Kasumi-1 (cell line): Measurements from ENCODE around the gene TSC1.
"Not testable (repeated sequence)": the region's sequence is repeated elsewhere in the genome, so short reads cannot be mapped to it uniquely, and the experiment has no call there.

Experiments used
- DNase-seq, 2 experiments: peaks; one replicate each; lab custom pipeline; 2025; lab: John Stamatoyannopoulos, UW

Gene TSC1

DNA sequence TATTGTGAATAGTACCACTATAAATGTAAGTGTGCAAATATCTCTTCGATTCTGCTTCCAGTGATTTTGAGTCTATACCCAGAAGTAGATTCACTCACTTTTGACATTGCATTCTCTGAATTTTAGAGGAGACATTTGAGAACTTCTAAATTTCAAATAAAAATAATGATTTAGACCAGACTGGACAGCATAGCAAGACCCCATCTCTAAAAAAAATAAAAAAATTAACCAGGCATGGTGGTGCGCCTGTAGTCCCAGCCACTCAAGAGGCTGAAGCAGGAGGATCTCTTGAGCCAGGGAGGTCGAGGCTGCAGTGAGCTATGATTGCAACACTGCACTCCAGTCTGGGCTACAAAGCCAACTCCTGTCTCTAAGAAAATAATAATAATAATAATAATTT lies 32.2 kb upstream of the TSC1 start:
- DNase-seq, result no peak

DNA sequence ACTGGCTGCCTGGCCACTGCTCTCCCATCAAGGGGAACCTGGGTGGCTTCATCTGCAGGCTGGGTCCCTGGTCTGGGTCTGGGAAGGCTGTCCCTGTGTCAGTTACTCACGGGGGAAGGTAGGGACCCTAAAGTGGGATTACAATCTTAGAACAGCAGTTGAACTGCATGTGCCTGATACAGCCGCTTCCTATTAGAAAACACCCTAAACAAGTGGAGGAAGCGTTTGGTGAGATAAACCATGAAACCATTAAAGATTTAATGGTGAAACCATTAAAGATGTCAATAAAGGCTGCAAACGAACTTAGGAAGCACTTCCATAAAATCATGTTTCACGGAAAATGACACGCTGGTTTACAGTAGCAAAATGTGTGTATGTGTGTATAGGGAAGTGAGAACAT lies 31.5 kb upstream of the TSC1 start:
- DNase-seq, result no peak

DNA sequence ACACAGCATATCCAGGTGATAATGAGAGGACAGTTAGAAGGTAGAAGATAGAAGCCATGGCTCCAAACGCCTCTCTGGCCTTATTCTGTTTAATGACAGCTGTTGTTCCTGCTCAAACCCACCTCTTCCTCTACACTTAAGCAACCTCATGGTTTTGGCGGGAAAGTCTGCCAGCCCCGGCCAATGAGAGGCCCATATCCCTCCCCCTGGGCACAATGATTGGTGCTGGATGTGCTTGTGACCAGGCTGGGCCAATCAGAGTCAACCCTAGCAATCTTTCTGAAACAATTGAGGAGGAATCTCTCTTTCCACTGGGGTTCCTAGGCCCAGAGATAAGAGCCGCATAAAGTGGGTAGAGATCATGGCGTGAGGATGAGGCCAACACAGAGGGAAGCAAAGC lies 29.3 kb upstream of the TSC1 start:
- DNase-seq, result peak in 1 of 2 experiments; percentile 9

DNA sequence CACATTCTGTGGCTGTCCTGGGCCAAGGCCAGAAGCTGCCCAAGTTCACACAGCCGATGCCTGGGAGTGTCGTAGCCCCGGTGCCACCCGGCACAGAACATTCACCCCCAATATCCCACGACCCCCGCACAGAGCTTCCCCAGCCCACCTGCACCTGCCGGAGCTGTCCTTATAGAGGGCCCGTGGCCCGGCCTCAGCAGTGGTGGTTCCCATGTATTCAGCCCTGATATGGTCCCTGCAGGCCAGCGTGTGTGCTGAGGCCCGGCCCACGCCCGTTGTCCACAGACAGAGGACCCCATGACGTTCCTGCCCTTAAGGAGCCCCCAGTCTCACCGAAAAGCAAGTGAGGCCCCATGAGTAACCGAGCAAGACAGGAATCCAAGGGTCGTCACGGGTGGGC lies 28.8 kb upstream of the TSC1 start:
- DNase-seq, result no peak

DNA sequence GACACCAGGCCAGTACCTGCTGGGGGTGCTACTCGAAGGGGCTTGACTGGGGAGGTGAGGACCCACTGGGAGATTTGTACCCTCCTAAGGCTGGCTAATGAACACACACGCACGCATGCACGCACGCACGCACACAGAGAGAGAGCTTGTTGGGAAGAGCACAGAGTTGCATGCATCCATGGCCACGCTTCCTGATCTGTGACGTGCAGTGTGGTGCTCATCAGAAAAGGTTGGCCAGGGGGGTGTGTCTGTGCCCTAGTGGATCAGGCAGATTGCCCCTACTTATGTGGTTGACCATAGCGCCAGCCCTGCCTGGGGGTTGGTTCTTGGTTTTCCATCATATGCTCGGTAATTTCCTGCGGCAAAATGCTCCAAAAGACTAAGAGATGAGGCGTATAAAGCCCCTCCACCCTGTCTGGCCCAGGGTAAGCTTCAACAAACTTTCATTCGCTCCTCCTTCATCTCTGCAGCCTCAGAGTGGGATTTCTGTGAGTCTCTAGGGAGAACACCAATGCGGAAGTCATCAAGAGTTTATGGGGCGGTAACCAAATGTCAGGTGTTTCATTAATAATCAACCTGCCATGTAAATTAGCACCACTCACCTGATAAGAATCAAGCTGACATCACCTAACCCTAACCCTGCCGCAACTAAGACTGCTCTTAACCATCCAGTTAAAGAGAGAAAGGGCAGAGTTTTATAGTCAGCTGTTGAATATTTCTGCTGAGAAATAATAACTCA lies 26.1 kb upstream of the TSC1 start:
- DNase-seq, result no peak

DNA sequence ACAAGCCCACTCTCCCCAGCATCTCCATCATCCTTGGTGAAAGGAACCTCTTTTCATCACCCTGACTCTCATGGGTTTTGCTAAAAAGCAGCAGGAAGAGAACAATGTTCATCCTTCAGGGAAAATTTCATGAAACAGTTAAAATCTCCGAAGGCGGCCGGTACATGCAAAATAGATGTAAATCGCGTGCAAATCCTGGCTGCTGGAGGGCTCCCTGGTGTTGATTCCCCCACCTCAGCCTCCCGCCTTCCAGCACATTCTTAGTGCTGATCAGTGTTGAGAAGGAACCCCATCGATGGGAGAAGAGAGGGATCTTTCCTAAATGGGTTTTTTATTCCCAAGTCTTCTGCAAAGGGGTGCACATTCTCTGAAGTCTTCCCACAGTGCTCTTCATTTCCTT lies 25.4 kb upstream of the TSC1 start:
- DNase-seq, result no peak

DNA sequence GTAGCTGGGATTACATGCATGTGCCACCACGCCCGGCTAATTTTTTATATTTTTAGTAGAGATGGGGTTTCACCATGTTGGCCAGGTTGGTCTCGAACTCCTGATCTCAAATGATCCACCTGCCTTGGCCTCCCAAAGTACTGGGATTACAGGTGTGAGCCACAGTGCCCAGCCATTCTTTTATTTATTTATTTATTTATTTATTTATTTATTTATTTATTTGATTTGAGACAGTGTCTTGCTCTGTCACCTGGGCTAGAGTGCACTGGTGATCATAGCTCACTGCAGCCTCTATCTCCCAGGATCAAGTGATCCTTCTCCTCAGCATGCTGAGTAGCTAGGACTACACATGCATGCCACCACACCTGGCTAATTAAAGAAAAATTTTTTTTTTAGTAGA lies 23.5 kb upstream of the TSC1 start:
- DNase-seq, result not testable (repeated sequence)

DNA sequence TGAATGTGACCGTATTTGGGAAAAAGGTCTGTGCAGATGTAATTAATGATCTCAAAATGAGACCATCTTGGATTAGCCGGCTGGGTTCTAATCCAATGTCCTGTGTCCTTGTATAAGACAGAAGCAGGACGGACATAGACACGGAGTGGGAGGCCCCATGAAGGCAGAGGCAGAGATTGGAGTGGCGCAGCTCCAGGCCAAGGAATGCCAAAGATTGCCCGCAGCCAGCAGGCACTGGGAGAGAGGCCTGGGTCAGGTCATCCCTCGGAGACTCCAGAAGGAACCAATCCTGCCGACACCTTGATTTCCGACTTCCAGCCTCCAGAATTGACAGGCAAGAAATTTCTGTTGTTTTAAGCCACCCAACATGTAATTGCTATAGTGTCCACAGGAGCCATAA lies 21.1 kb upstream of the TSC1 start:
- DNase-seq, result no peak

DNA sequence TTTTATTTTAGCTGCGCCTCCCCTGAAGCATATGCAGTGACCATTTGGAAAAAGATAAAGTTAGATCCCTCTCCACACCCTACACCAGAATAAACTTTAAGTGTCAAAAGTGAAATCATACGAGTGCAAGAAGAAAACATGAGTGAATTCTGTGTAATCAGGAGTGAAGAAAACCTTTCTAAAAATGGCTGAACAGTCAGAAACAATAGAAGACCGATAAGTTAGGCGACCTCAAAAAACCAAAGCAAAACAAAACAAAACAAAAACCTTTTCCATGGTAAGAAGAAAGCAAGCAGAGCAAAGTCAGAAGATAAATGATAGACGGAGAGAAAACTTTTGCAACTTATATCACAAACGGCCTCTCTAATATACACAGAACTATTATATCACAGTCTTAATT lies 16.6 kb upstream of the TSC1 start:
- DNase-seq, result no peak

DNA sequence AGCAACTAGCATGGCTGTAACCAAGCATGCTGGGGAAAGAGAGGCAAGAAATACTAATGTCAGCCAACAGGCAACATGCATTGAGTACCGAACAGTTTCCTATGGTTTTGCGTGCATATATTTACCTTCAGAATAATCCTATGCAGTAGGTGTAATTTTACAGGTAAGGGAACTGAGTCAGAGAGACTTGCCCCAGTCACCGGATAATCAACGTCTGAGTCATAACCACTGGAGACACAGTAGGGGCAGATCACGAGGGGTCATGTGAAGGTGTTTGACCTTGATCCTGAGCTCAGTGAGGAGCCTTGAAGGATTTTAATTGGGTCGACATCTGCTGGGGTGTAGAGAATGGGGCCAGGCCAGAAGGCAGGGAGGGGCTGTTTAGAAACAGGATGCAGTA lies 13.4 kb upstream of the TSC1 start:
- no peak for DNase-seq

DNA sequence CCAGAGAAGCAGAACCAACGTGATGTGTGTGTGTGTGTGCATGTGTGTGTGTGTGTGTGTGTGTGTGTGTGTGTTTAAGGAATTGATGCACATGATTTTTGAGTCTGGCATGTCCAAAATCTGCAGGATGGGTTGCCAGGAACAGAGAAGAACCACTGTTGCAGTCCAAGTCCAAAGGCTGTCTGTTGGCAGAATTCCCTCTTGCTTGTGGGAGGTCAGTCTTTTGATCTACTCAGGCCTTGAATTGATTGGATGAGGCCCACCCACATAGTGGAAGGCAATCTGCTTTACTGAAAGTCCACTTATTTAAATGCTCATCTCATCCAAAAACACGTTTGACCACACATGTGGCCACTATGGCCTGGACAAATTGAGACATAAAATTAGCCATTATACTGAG lies 11.4 kb upstream of the TSC1 start:
- DNase-seq, result no peak

DNA sequence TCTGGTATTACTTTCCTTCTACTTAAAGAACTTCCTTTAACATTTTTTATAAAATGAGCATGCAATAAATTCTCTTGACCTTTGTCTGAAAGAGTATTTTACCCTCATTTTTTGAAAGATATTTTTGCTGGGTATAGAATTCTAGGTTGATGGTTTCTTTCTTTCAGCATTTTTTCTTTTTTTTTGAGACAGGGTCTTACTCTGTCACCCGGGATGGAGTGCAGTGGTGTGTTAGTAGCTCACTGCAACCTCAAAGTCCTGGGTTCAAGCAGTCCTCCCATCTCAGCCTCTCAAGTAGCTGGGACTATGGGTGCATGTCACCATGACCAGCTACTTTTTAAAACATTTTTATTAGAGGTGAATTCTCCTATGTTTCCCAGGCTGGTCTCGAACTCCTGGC lies 10.7 kb upstream of the TSC1 start:
- DNase-seq, result no peak

DNA sequence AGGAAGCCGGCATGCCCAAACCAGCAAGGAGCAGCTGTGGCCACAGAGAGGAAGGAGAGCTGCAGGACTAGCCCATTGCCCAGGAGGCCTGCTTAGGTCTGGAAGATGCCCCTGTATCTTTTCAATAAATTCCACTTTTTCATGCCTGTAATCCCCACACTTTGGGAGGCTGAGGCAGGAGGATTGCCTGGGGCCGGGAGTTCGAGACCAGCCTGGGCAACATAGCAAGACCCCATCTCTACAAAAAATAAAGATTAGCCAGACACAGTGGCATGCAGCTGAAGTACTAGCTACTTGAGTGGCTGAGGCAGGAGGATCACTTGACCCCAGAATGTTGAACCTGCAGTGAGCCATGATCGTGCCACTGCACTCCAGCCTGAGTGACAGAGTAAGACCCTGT lies 5.3 kb upstream of the TSC1 start:
- DNase-seq, result no peak

DNA sequence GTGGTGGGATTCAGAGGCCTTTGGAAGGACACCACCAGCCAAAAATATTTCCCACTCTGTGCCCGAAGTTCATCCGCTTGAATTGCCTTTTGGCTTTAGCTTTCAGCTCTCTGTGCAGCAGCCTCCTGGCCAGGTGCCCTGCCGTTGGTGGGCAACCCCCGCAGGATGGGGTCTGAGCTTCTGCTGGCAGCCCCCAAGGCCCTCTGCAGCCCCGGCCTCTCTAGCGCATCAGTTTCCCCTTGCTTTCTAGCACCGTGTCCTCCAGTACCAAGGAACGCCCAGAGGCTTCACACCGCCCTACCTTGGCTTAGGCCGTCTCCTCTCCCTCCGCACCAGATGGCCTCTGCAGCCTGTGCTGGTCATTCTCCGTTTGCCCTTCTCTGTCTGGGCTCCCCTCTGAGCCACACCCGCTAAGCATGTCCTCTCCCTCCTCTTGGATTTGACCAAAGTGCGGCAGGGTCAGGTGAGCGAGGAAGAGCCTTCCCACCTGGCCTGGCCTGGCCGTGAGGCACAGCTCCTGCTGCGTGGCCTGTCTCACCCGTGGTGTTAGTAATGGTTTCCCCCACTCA lies 4.2 kb upstream of the TSC1 start:
- no peak for DNase-seq

DNA sequence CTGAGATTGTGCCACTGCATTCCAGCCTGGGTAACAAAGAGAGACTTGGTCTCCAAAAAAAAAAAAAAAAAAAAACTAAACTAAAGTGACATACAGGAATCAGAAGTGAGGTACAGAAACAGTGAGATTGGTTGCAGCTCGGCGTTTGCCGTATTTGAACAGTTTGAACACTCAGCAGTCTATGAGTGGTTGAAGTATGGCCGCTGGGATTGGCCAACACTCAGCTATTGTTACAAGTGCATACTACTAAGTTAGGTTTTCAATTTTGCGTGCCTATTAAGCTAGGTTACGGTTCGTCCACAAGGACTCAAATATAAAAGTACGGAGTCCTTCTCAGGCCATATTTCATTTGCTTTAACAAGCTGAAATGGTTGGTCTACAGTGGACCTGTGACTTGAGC lies 3.3 kb upstream of the TSC1 start:
- no peak for DNase-seq

DNA sequence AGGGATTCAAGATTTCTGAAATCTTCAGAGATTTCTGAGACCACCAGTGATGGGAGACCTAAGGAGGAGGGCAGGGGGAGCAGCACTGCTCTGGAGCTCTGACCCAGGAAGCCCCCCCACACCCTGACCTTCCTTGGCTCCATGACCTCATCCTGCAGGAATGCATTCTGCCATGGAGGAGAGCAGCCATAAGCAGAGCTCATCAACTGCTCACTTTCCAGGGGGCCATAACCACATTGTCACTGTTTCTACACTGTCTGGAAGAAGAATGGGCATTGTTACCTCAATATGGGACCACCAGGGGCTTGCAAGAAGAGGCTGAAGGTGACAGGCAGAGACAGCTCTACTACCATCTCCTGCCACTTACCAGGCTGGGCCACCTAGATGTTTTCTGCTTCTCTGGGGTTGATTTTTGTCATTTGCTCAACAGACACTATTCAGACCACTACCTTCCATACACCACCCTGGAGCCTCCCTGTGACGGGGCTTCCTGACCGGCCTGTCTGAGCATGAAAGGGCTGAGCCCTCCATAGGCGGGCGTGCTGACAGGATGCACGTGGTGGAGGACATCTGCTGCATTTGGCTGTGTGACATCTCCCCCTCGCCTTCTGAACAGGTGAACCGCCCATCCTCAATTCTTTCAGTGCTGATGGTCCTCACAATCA lies 2.3 kb upstream of the TSC1 start:
- DNase-seq, result no peak

DNA sequence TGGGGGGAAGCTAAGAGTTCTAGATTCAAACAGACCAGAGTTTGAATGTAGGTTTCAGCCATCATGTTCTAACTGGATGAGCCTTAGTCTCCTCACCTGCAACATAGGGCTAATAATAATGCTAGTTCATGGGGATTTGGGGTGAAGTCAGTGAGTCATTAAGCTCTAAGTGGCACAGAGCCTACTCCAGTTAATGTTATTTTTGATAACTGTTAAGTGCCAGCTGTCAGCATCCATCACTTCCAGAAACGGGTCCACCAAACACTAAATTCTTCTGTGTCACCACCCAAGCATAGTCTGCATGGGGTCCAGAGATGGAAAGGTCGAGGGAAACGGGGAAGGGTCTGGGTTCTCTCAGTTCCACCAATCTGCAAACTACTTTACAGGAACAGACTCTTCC lies 1.8 kb upstream of the TSC1 start:
- no peak for DNase-seq

DNA sequence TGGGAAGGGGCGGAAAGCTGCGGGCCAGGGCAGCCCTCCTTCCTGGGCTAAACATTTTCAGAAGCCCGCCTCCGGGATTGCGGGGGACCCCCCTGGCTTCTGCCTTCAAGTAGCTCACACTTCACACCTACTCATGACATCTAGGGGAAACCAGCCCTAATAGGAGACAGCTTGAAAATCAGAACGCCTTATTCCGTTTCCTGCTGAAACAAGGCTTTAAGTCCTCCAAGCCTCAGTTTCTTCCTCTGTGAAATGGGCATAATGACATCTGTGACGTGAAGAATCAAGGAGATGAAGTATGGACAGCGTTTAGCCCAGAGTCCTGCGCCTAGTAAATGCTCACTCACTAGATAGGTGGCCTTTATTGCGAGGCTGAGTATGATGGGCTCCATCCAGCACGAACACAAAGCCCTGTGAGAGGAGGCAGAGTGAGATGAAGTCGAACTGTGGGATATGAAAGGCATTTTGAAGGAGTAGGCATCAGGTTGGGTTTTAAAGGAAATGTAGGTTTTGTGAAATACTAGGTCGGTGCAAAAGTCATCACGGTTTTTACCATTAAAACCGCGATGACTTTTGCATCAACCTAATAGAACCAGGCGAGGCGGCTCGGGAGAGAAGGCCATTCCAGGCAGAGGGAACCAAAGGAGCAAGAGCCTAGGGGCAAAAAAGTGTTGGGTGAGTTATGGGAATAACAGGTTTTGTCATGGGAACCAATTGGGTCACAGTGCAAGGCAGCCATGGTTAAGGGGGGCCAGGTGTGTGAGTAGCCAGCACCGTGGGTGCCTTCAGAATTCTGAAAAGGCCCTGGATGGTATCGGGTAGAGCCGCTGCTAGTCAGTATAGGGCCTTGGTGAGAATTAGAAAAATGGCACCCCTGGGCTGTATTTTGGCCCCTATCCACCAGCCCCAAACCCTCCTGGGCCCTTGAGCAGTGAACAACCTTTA lies 1.0 kb upstream of the TSC1 start:
- no peak for DNase-seq

DNA sequence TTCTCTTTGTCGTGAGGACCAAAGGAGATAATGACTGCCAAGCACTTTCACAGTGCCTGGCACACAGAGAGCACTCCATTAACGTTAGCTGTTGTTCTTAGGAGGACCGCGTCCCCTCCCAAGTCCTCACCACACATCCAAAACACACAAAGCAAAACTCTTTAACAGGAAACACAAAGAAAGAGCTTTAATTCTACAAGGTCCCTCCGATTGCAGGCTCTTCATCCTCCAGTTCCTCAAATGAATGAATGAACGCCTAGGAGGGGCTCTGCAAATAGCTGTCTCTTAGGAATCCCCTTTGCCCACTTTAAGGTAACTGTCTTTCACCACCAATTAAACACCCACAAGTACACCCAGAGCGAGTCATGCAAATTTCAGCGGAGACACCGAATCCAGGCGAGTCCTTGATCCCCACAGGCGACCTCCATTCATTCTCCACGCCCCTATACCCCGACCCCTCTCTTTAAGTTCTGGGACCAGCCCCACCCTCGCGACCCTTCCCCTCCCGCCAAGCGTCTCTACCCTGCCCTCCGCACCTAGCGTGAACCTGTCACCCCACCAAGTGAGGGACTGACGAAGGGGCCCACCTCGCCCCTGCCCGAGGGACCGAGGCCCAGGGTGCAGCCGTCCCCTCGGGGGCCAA lies 644 bp downstream of the TSC1 start:
- peak; percentile 4 to 9 for DNase-seq

DNA sequence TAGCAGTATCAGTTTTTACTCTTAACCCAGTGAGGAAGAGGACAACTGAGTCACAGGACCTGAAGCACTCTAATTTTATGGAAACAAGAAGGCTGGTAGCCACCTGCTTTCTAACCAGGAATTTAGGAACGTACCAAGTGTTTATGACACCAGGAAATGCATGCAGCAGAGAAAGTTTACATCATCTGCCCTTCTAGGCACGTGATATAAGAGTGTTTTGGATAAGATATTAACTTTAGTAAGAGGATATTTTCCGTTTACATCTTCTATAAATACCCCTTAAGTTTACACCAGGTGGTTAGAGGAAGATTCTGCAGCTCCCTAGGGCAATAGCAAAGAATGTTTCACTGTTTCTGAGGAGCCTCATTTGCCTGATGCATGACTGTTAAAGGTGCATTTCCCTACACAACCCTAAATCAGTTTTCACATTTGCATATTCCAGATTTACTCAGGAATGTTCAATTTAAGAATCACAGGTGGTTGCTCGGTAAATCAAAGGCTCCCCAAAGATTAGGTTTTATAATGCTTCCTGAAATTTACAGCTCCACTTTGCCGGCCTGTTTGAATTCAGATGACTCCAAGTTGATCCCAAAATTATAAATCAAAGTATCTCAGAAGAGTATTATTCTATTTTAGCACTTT lies 1.8 kb downstream of the TSC1 start:
- DNase-seq, result no peak

DNA sequence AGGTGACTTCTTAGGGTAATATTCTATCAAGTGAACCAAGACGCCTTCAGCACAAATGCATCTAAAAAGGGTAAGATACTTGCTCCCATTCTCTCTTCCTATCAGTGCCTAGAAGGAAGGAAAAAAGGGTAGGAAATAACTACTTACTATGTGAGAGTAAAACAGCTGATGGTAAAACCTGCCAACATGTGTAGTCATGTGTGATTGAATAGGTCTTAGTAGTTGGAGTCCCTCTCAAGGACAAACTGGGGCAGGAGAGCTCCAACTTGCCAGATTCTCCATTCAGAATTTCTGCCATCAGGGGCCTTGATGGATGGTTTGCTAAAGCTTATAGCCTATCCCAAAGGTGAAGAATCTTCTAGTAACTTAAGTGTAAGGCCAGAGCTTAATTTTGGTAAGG lies 5.2 kb downstream of the TSC1 start:
- no peak for DNase-seq
